GM21737 (cell line): ENCODE results near the gene KRTAP5-1.

ENCODE experiments used
- ATAC-seq: cut with Tn5 transposase; IDR thresholded peaks from one replicate; pipeline ENCODE4 v1.9.1; 2021; ENCODE audit warnings: mild to moderate bottlenecking, moderate library complexity; ENCODE audit not compliant: unreplicated experiment

KRTAP5-1 gene

GRCh38 chr11:1561955-1562354, 23.1 kb downstream of the KRTAP5-1 start:
- ATAC-seq = no peak

GRCh38 chr11:1561266-1561665, 23.8 kb downstream of the KRTAP5-1 start:
- no peak for ATAC-seq

GRCh38 chr11:1560649-1561251, 24.3 kb downstream of the KRTAP5-1 start:
- no peak for ATAC-seq

- no peak for ATAC-seq
Measured at GRCh38 chr11:1560002-1560648, 25.0 kb downstream of the KRTAP5-1 start.

GRCh38 chr11:1559111-1559951, 25.8 kb downstream of the KRTAP5-1 start:
- no peak for ATAC-seq

GRCh38 chr11:1558775-1559110, 26.3 kb downstream of the KRTAP5-1 start:
- ATAC-seq = no peak

- no peak for ATAC-seq
Measured at GRCh38 chr11:1557904-1558774, 26.9 kb downstream of the KRTAP5-1 start.

- no peak for ATAC-seq
Measured at GRCh38 chr11:1557051-1557884, 27.8 kb downstream of the KRTAP5-1 start.

GRCh38 chr11:1556278-1556902, 28.7 kb downstream of the KRTAP5-1 start:
- no peak for ATAC-seq

GRCh38 chr11:1555713-1556153, 29.4 kb downstream of the KRTAP5-1 start:
- no peak for ATAC-seq

GRCh38 chr11:1554981-1555712, 29.9 kb downstream of the KRTAP5-1 start:
- no peak for ATAC-seq

GRCh38 chr11:1553808-1554594, 31.1 kb downstream of the KRTAP5-1 start:
- no peak for ATAC-seq

GRCh38 chr11:1549338-1550330, 35.4 kb downstream of the KRTAP5-1 start:
- ATAC-seq = no peak

GRCh38 chr11:1548221-1549070, 36.6 kb downstream of the KRTAP5-1 start:
- no peak for ATAC-seq

GRCh38 chr11:1547467-1548098, 37.5 kb downstream of the KRTAP5-1 start:
- ATAC-seq = no peak
